Thyroid gland (tissue), 4 donors: ENCODE measurements around the gene KIRREL1.

Experiments
- POLR2A ChIP-seq, 2 donors: fragments of 450-650 bp; IDR thresholded peaks; one replicate each; pipeline ENCODE4 v1.6.1; 2017; ENCODE audit warnings: antibody characterized with exemption in 2 of 2, mild to moderate bottlenecking in 2 of 2, moderate library complexity in 1 of 2
- TF ChIP-seq, protein P1 (sequence below), 6 experiments: fragments of 200-600 bp in 3 of 6; fragments of 450-650 bp in 3 of 6; sonication (generic) in 3 of 6; IDR thresholded peaks; one replicate each; pipeline ENCODE4 v1.5.1; 2016 to 2019; ENCODE audit warnings: antibody characterized with exemption in 6 of 6, mild to moderate bottlenecking in 2 of 6, inconsistent platforms in 1 of 6, moderate library complexity in 1 of 6

DNA sequence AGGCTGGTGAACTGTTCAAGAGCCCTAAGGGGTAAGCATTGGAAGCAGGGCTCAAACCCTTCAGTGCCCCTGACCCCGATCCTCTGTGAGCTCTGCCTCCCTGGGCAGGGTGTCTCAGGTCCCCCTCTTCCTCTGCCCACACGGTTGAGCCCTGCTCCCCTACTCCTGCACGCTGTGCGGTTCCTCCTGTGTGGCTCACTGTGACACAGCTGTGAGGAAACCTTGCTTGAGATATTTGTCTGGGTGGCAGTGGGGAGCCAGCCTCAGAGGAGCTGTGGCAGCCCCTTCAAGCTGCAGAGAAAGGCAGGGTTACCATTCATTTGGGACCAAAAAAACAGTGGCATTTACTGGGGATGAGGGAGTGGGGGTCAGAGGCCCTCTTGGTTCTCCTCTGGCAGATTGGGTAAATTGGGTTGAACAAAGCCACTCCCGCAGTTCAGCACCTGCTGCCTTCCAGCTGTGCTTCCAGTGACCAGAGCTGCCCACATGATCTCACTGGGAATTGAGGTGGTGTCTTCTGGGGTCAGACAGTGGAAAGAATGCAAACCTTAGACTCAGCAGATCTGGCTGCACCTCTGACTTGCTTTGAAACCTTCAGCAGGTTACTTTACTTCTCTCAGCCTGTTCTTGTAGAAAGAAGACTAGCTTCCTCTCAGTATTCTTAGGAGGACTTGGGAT is 126.7 kb downstream of the KIRREL1 start:
- no peak for TF ChIP-seq POLR2A (IDR thresholded peaks at IDR 0.05)
- TF ChIP-seq, protein P1, sequence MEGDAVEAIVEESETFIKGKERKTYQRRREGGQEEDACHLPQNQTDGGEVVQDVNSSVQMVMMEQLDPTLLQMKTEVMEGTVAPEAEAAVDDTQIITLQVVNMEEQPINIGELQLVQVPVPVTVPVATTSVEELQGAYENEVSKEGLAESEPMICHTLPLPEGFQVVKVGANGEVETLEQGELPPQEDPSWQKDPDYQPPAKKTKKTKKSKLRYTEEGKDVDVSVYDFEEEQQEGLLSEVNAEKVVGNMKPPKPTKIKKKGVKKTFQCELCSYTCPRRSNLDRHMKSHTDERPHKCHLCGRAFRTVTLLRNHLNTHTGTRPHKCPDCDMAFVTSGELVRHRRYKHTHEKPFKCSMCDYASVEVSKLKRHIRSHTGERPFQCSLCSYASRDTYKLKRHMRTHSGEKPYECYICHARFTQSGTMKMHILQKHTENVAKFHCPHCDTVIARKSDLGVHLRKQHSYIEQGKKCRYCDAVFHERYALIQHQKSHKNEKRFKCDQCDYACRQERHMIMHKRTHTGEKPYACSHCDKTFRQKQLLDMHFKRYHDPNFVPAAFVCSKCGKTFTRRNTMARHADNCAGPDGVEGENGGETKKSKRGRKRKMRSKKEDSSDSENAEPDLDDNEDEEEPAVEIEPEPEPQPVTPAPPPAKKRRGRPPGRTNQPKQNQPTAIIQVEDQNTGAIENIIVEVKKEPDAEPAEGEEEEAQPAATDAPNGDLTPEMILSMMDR (IDR thresholded peaks at IDR 0.05) = no peak
